ENCODE measurements around the gene MLST8.

DNA sequence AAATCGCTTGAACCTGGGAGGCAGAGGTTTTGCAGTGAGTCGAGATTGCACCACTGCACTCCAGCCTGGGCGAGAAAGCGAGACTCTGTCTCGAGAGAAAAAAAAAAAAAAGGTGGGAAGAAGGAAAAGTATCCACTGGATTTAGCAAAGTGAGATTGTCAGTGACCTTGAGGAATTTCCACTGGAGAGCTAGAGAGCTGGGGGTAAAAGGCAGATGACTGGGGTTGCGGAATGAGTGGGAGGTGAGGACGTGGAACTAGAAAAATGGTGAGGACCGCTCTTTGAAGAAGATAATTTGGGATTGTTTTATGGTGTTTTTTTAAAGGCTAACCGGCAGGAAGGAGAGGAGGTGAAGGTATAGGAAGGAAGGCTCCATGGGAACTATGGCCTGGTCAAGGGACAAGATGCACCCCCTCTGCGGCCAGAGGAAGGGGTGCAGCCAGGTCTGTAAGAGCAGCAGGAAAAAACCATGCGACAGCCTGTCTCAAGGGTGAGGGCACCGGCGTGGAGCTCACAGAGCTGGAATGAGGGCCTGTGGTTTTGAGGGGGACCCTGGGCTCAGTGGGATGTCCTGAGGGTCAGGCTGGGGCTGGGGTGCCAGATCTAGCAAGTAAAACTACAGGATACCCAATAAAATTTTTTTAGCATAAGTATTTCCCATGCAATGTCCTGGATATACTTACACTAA lies 694 bp upstream of the MLST8 start:
- TF ChIP-seq, protein P1, sequence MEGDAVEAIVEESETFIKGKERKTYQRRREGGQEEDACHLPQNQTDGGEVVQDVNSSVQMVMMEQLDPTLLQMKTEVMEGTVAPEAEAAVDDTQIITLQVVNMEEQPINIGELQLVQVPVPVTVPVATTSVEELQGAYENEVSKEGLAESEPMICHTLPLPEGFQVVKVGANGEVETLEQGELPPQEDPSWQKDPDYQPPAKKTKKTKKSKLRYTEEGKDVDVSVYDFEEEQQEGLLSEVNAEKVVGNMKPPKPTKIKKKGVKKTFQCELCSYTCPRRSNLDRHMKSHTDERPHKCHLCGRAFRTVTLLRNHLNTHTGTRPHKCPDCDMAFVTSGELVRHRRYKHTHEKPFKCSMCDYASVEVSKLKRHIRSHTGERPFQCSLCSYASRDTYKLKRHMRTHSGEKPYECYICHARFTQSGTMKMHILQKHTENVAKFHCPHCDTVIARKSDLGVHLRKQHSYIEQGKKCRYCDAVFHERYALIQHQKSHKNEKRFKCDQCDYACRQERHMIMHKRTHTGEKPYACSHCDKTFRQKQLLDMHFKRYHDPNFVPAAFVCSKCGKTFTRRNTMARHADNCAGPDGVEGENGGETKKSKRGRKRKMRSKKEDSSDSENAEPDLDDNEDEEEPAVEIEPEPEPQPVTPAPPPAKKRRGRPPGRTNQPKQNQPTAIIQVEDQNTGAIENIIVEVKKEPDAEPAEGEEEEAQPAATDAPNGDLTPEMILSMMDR (conservative IDR thresholded peaks at IDR 0.05): no peak
- no peak for TF ChIP-seq ZFX (IDR thresholded peaks at IDR 0.05)
